ENCODE results near the gene EPAS1. TPM values are rescaled to one million over a fixed set of nuclear protein-coding genes. Genes with fewer than 3 reads are reported as not detected.

The EPAS1 gene
- total and polyA plus RNA-seq, 2 of the 13 experiments (the other 11 are each of a cell fraction or from before 2014, with no cell fraction given) = 47.1 to 182 TPM

DNA sequence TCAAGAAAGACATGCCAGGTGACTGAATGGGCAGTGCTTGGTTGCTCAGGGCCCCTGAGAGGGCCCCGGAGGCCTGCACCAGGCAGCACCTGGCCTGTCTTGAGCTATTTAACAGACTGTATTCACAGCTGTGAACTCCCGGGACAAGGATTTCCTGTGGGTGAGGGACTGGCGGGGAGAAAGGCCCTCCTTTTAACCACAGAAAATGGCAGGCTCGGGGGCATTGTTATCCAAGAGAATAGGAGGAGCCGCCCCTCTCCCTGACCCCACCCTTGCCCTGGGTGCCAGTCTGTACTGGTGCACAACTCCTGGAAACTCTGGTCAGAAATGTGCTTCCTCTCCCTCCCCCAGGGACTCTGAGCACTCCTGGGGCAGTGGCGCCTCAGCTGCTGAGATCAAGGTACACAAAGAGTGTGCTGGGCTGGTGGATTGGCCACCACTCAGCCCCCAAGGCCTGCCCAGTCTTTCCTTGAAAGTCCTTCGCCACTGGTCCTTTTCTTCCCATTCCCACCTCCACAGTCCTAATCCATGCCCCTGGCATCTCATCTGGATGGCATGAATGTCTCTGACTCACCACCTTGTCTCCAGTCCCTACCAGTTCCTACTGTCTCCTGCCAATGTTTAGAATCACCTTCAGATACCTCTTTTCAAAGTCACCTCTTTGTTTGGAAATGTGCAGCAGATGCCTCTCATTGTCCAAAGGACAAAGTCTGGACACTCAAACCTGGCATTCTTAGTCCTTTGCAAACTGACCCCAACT, 19.6 kb upstream of the EPAS1 start (continued):
- TF ChIP-seq, protein P1, sequence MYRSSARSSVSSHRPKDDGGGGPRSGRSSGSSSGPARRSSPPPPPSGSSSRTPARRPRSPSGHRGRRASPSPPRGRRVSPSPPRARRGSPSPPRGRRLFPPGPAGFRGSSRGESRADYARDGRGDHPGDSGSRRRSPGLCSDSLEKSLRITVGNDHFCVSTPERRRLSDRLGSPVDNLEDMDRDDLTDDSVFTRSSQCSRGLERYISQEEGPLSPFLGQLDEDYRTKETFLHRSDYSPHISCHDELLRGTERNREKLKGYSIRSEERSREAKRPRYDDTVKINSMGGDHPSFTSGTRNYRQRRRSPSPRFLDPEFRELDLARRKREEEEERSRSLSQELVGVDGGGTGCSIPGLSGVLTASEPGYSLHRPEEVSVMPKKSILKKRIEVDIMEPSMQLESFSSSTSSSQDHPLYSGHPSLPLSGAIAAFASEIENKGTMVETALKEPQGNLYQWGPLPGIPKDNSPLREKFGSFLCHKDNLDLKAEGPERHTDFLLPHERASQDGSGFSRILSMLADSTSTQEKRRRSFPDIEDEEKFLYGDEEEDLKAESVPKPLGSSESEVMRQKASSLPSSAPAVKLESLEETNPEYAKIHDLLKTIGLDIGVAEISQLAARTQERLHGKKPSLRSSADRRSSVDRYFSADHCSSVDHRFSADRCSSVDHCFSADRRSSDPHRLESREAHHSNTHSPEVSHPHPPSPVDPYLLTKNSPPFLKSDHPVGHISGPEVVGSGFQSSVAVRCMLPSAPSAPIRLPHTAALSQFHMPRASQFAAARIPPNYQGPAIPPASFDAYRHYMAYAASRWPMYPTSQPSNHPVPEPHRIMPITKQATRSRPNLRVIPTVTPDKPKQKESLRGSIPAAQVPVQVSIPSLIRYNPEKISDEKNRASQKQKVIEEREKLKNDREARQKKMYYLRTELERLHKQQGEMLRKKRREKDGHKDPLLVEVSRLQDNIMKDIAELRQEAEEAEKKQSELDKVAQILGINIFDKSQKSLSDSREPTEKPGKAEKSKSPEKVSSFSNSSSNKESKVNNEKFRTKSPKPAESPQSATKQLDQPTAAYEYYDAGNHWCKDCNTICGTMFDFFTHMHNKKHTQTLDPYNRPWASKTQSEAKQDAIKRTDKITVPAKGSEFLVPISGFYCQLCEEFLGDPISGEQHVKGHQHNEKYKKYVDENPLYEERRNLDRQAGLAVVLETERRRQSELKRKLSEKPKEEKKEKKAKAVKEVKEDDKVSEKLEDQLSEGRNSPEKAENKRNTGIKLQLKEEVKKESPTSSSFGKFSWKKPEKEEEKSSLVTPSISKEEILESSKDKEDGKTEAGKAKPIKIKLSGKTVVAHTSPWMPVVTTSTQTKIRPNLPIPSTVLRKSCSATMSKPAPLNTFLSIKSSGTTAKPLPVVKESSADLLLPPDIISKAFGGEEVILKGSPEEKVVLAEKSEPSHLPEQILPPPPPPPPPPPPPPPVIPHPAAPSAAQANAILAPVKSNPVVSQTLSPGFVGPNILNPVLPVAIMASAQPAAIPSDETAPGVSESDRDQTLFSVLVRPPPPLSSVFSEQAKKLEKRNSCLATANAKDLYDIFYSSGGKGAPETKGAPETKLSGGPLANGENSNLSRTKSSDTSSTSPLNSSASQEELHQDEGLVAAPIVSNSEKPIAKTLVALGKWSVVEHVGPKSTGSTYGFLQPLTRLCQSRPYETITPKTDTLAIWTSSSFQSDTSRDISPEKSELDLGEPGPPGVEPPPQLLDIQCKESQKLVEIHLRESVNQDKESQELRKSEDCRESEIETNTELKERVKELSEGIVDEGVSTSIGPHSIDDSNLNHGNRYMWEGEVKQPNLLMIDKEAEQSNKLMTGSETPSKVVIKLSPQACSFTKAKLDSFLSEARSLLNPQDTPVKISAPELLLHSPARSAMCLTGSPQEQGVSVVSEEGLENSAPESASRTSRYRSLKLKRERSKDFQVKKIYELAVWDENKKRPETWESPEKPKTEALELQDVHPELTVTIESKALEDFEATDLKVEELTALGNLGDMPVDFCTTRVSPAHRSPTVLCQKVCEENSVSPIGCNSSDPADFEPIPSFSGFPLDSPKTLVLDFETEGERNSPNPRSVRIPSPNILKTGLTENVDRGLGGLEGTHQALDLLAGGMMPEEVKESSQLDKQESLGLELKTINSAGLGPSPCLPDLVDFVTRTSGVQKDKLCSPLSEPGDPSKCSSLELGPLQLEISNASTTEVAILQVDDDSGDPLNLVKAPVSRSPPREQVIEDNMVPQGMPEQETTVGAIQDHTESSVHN (CRISPR knock-in tag; IDR thresholded peaks at IDR 0.05) = no peak
- TF ChIP-seq ZNF75D (CRISPR knock-in tag; IDR thresholded peaks at IDR 0.05; ENCODE audit: borderline replicate concordance) (no peak), ZNF101 (CRISPR knock-in tag; IDR thresholded peaks at IDR 0.05; ENCODE audit: borderline replicate concordance, low read depth) (no peak), STAG1 (CRISPR knock-in tag; IDR thresholded peaks at IDR 0.05) (peak; percentile 15; the same call in 1 of the 2 replicates), SATB2 (CRISPR knock-in tag; IDR thresholded peaks at IDR 0.05) (no peak), HMGA1 (CRISPR knock-in tag; conservative IDR thresholded peaks at IDR 0.05) (no peak), ZMAT3 (CRISPR knock-in tag; conservative IDR thresholded peaks at IDR 0.05) (no peak), ZNF136 (CRISPR knock-in tag; IDR thresholded peaks at IDR 0.05; ENCODE audit: low read depth) (no peak), KAT2B (IDR thresholded peaks at IDR 0.05; ENCODE audit: borderline replicate concordance, low read depth, low read length) (no peak), RARA (CRISPR knock-in tag; IDR thresholded peaks at IDR 0.05) (no peak)
- TF ChIP-seq, protein P2, sequence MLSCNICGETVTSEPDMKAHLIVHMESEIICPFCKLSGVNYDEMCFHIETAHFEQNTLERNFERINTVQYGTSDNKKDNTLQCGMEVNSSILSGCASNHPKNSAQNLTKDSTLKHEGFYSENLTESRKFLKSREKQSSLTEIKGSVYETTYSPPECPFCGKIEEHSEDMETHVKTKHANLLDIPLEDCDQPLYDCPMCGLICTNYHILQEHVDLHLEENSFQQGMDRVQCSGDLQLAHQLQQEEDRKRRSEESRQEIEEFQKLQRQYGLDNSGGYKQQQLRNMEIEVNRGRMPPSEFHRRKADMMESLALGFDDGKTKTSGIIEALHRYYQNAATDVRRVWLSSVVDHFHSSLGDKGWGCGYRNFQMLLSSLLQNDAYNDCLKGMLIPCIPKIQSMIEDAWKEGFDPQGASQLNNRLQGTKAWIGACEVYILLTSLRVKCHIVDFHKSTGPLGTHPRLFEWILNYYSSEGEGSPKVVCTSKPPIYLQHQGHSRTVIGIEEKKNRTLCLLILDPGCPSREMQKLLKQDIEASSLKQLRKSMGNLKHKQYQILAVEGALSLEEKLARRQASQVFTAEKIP (CRISPR knock-in tag; IDR thresholded peaks at IDR 0.05; ENCODE audit: borderline replicate concordance) = no peak
- TF ChIP-seq, protein P3, sequence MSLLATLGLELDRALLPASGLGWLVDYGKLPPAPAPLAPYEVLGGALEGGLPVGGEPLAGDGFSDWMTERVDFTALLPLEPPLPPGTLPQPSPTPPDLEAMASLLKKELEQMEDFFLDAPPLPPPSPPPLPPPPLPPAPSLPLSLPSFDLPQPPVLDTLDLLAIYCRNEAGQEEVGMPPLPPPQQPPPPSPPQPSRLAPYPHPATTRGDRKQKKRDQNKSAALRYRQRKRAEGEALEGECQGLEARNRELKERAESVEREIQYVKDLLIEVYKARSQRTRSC (CRISPR knock-in tag; IDR thresholded peaks at IDR 0.05; ENCODE audit: low read depth) = no peak
- TF ChIP-seq, protein P4, sequence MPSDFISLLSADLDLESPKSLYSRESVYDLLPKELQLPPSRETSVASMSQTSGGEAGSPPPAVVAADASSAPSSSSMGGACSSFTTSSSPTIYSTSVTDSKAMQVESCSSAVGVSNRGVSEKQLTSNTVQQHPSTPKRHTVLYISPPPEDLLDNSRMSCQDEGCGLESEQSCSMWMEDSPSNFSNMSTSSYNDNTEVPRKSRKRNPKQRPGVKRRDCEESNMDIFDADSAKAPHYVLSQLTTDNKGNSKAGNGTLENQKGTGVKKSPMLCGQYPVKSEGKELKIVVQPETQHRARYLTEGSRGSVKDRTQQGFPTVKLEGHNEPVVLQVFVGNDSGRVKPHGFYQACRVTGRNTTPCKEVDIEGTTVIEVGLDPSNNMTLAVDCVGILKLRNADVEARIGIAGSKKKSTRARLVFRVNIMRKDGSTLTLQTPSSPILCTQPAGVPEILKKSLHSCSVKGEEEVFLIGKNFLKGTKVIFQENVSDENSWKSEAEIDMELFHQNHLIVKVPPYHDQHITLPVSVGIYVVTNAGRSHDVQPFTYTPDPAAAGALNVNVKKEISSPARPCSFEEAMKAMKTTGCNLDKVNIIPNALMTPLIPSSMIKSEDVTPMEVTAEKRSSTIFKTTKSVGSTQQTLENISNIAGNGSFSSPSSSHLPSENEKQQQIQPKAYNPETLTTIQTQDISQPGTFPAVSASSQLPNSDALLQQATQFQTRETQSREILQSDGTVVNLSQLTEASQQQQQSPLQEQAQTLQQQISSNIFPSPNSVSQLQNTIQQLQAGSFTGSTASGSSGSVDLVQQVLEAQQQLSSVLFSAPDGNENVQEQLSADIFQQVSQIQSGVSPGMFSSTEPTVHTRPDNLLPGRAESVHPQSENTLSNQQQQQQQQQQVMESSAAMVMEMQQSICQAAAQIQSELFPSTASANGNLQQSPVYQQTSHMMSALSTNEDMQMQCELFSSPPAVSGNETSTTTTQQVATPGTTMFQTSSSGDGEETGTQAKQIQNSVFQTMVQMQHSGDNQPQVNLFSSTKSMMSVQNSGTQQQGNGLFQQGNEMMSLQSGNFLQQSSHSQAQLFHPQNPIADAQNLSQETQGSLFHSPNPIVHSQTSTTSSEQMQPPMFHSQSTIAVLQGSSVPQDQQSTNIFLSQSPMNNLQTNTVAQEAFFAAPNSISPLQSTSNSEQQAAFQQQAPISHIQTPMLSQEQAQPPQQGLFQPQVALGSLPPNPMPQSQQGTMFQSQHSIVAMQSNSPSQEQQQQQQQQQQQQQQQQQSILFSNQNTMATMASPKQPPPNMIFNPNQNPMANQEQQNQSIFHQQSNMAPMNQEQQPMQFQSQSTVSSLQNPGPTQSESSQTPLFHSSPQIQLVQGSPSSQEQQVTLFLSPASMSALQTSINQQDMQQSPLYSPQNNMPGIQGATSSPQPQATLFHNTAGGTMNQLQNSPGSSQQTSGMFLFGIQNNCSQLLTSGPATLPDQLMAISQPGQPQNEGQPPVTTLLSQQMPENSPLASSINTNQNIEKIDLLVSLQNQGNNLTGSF (CRISPR knock-in tag; IDR thresholded peaks at IDR 0.05) = no peak
